ENCODE results near the gene FNBP1L. TPM values are rescaled to one million over a fixed set of nuclear protein-coding genes. Genes with fewer than 3 reads are reported as not detected.

Gene FNBP1L
- 5.4 and 5.7 TPM in 2 replicates for total RNA-seq
- total RNA-seq (2013): 5.7 TPM
- polyA plus RNA-seq: 0.86 and 2.2 TPM in 2 replicates
- 2.9 and 3.2 TPM in 2 replicates for polyA minus RNA-seq

DNA sequence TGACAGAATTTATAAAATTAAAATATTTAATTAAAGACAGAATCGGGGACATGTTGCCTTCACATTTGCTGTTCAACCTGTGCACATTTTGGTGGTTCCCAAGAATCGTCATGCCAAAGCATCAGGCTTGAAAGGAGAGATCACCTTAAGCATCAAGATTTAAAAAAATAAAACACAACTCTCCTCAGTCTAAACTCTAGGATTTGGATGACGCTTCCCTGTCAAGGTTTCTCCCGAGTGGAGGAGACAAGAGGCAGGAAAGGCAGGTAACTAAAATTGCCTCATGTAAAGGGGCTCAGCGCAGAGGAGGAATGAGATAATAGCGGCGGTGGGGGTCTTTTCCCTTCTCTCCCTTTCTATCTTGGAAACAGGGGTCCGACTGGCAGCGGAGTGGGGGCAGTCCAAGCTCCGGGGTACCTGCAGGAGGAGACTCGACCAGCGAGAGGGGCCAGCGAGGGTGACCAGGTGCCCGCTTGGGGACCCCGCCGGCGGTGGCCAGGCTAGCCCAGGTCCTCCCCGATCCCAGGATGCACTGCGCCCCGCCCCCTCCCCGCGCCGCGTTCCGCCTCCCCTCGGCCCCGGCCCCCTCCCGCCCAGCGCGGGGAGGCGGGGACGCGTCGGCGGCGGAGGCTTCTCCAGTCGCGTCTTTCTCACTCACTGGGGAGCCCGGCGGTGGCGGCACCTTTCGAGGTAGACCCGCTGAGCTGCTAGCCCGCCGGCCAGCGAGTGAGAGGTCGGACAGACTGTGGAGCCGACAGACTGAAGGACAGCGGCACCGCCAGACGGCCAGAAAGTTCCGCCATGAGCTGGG is at the start of gene FNBP1L:
Gene FNBP1L, plus strand, starts transcription at position 638 of the 811 bp plus-strand sequence. Its CDS starts 164 bp downstream, at position 802.
- peak within 1 kb of the TSS in 1 of 2 donors; percentile 64 for H3K27ac ChIP-seq (ENCODE audit: low read length in 2 of 2)
- H3K4me2 ChIP-seq (replicated peaks; ENCODE audit: low read depth, low read length, poor library complexity, severe bottlenecking): peak within 1 kb of the TSS; percentile 99
- intact Hi-C loops (cut with micrococcal nuclease): loop anchor here (1.0 to 5.0 kb wide), 3 partner anchors 102 to 265 kb away; partner anchors contain the start of genes BCAR3, CCDC18, DR1 and TMED5

DNA sequence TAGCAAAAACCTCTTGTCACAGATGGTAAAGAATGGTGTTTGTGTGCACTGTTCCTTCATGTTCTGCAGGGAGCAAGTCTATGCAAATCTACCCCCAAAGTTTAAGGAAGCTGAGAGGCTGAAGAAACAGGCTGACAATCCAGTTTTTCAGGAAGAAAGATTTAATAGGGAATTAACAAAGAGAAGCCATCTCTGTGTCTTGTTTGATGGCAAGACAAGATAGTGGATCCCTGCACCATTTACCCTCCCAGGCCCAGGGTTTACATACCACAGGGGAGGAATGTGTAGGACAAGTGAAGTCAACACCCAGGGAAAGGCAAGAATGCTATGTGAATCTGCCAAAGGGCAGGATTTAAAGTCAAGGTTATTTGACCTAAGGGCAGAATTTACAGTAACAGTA is 48.1 kb upstream of the FNBP1L start:
- ChIA-PET CTCF (no interaction called here), POLR2A (no interaction called here)
- H3K27me3 ChIP-seq (replicated peaks in 1 of 4; ENCODE audit: control extremely low read depth in 1 of 4, control insufficient read depth in 3 of 4, insufficient read depth in 4 of 4, low read length in 3 of 4): no peaks in the 10 kb centered on the region
- Mint-ChIP-seq H3K4me3 (no peak overlapping the region), H3K4me1 (no peaks in the 10 kb centered on the region), H3K9me3 (ENCODE audit: insufficient read depth) (no peaks in the 10 kb centered on the region), H3K27ac (no peak overlapping the region), H3K27me3 (peaks cover 3% of the 10 kb centered on the region)
- ATAC-seq (ENCODE audit: low read depth) (no peak), DNase-seq (no peak)
- no peak overlapping the region for H3K9ac ChIP-seq (ENCODE audit: low read length)
- no peaks in the 10 kb centered on the region for H3K79me2 ChIP-seq (ENCODE audit: control insufficient read depth, insufficient read depth, low read length)
- intact Hi-C loops (cut with micrococcal nuclease): no loop called here
- no peaks in the 10 kb centered on the region for H4K20me1 ChIP-seq (ENCODE audit: control insufficient read depth, insufficient read depth, low read length, poor library complexity, severe bottlenecking)
- H3K4me3 ChIP-seq (ENCODE audit: control extremely low read depth in 1 of 5, extremely low read depth in 1 of 5, insufficient read depth in 1 of 5, low read depth in 2 of 5, low read length in 4 of 5): no peak overlapping the region
- no peaks in the 10 kb centered on the region for H3K9me3 ChIP-seq (ENCODE audit: control extremely low read depth in 1 of 3, control insufficient read depth in 2 of 3, insufficient read depth in 1 of 3, low read length in 2 of 3)
- H3K4me2 ChIP-seq (replicated peaks; ENCODE audit: low read depth, low read length, poor library complexity, severe bottlenecking): no peak overlapping the region
- H3K4me1 ChIP-seq (ENCODE audit: control insufficient read depth in 2 of 2, insufficient read depth in 2 of 2, low read length in 2 of 2): no peaks in the 10 kb centered on the region
- H3K27ac ChIP-seq (ENCODE audit: low read length in 2 of 2): no peak overlapping the region
- TF ChIP-seq, protein P1, sequence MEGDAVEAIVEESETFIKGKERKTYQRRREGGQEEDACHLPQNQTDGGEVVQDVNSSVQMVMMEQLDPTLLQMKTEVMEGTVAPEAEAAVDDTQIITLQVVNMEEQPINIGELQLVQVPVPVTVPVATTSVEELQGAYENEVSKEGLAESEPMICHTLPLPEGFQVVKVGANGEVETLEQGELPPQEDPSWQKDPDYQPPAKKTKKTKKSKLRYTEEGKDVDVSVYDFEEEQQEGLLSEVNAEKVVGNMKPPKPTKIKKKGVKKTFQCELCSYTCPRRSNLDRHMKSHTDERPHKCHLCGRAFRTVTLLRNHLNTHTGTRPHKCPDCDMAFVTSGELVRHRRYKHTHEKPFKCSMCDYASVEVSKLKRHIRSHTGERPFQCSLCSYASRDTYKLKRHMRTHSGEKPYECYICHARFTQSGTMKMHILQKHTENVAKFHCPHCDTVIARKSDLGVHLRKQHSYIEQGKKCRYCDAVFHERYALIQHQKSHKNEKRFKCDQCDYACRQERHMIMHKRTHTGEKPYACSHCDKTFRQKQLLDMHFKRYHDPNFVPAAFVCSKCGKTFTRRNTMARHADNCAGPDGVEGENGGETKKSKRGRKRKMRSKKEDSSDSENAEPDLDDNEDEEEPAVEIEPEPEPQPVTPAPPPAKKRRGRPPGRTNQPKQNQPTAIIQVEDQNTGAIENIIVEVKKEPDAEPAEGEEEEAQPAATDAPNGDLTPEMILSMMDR (IDR thresholded peaks at IDR 0.05): no peak
- TF ChIP-seq EZH2 (IDR thresholded peaks at IDR 0.05; ENCODE audit: borderline replicate concordance, insufficient read depth, low read depth, low read length, poor library complexity, severe bottlenecking): no peak
- H3K36me3 ChIP-seq (replicated peaks in 1 of 2; ENCODE audit: control extremely low read depth in 1 of 2, control insufficient read depth in 1 of 2, extremely low read depth in 1 of 2, insufficient read depth in 2 of 2, low read length in 1 of 2): no peaks in the 10 kb centered on the region
- no peak overlapping the region for H2AFZ ChIP-seq (ENCODE audit: insufficient read depth, low read depth, low read length, poor library complexity, severe bottlenecking)

More for the DNA sequence above, at the start of gene FNBP1L:
- Histone ChIP-seq H2AFZ (ENCODE audit: insufficient read depth, low read depth, low read length, poor library complexity, severe bottlenecking) (peak within 1 kb of the TSS; percentile 99), H3K4me1 (ENCODE audit: control insufficient read depth in 2 of 2, insufficient read depth in 2 of 2, low read length in 2 of 2) (peaks cover 18 to 20% of the 10 kb centered on the region in 2 donors), H3K79me2 (ENCODE audit: control insufficient read depth, insufficient read depth, low read length) (peaks cover 36% of the 10 kb centered on the region), H3K27me3 (replicated peaks in 1 of 4; ENCODE audit: control extremely low read depth in 1 of 4, control insufficient read depth in 3 of 4, insufficient read depth in 4 of 4, low read length in 3 of 4) (peaks cover 0 to 7% (median 3%) of the 10 kb centered on the region in 4 experiments), H3K4me3 (ENCODE audit: control extremely low read depth in 1 of 5, extremely low read depth in 1 of 5, insufficient read depth in 1 of 5, low read depth in 2 of 5, low read length in 4 of 5) (peak within 1 kb of the TSS; percentile 43 to 92 (median 80)), H3K9ac (ENCODE audit: low read length) (peak within 1 kb of the TSS; percentile 91), H4K20me1 (ENCODE audit: control insufficient read depth, insufficient read depth, low read length, poor library complexity, severe bottlenecking) (no peaks in the 10 kb centered on the region), H3K36me3 (replicated peaks in 1 of 2; ENCODE audit: control extremely low read depth in 1 of 2, control insufficient read depth in 1 of 2, extremely low read depth in 1 of 2, insufficient read depth in 2 of 2, low read length in 1 of 2) (no peaks in the 10 kb centered on the region), H3K9me3 (ENCODE audit: control extremely low read depth in 1 of 3, control insufficient read depth in 2 of 3, insufficient read depth in 1 of 3, low read length in 2 of 3) (no peaks in the 10 kb centered on the region)
- TF ChIP-seq, protein P1 (IDR thresholded peaks at IDR 0.05): no peak
- peaks cover 23% of the 10 kb centered on the region for H3K27me3 Mint-ChIP-seq
- CTCF ChIA-PET: interaction anchor here (0.8 to 3.4 kb wide), 9 partner anchors 11 to 398 kb away, joined by 3 to 24 read pairs (median 3); no protein-coding TSS in a partner anchor
- ATAC-seq (ENCODE audit: low read depth) (peak; percentile 85), DNase-seq (peak; percentile 71)
- POLR2A ChIA-PET: no interaction called here
- WGBS (ENCODE audit: insufficient coverage): 2% methylated on average over 49 of the region's 52 CpGs
- H3K4me1 Mint-ChIP-seq: peaks cover 27% of the 10 kb centered on the region
- H3K27ac Mint-ChIP-seq: peak within 1 kb of the TSS; percentile 83
- H3K4me3 Mint-ChIP-seq: peak within 1 kb of the TSS; percentile 98
- H3K9me3 Mint-ChIP-seq (ENCODE audit: insufficient read depth): no peaks in the 10 kb centered on the region
